ENCODE measurements around the gene SLC30A9.

Gene SLC30A9

DNA sequence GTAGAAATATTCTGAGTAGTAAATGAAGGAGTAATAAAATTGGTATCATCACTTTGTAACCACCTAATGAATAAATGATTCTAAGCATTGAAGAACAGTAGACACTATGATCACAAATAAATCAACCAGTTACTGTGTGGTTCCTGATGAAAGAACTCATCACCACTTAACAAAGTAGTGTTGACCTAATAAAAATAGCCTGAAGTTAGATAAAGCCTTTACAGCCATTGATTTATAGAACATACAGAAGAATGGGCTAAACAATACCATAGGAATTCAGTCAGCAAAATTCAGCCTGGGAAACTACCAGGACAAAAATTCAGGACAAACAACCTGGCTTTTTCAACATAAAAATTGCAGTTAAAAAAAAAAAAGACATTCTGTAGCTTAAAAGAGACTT is 9.0 kb downstream of the SLC30A9 start:
- DNase-seq, result no peak

DNA sequence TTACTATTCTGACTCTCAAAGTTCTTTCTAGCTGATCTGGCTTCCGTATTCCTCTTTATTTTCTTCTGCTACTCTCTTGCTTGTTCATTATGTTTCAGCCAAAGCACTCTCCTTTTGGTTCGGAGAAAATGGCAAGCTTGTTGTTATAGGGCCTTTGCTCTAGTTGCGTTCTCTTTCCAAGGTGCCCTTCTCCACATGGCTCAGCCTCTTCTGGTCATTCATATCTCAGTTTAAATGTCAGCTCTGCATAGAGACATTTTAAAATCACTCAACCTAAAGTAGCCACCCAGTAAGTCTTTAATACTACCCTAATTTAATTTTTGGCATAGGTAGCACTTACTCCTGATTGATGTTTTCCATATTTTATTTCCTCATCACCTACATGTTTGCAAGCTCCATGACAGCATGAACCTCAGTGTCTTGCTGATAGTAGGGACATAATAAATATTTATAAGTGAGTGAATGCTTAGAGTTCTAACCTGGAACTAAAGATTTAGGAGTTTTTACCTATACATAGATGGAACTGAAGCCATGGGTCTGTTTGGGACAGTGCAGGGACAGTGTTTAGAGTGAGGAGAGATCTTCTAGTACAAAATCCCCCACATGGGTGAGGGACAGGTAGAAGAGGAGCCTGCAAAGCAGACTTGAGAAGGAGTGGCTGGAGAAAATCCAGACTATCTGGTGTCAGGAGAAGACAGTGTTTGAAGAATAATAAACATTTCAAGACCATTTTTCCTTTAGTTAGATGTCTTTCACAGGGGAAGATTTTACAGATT is 17.9 kb downstream of the SLC30A9 start:
- DNase-seq, result no peak

DNA sequence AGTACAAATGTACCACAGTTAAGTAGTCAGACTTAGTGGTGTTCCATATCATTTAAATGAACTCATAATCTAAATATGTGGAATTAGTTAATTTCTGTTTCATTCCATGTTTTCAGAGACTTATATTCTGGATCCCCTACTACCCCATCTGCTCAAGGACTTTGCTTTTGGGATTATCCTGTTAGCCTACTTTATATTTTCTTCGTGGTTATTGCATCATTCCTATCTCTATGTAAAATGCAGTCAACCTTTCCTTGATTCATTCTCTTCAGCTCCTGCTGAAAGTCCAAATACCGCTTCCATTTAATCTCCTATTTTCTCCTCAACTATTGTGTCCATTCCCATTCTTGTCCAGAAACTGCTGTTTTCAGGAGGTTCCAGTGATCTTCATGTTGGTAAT is 25.1 kb downstream of the SLC30A9 start:
- DNase-seq, result no peak

DNA sequence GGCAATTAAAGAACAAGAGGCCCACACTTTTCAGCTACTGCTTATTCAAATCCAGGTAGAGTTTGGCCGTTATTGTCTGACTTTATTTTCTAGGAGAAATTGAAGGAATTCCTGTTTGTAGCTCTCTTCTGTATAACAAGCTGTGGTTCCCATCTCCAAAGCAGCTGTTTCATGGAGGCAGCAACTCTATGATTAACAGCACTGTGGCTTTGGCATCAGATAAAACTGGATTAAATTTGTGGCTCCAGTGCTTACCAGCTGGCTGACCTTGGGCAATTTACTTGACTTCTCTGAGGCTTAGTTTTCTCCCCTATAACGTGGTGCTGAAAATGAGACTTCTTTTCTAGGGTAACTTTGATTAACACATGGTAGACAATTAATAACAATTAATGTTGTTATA is 28.1 kb downstream of the SLC30A9 start:
- DNase-seq, result no peak

DNA sequence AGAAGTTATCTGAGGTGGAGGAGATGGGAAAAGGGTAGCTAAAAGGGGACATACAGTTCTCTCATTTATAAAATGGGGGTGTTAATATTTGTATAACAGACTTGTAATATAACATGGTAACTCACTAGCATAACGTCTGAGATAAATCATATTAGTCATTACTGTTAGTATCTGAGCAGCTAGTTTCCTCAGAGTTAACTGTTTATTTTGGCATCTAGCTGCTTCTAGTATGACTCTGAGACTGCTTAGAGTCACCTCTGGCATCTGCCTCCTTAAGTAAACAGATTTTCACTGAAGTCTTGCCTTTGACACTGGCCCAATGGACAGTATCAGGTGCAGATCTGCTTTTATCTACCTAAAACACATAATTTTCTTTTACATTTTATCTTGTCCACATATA is 58.1 kb downstream of the SLC30A9 start:
- no peak for DNase-seq

DNA sequence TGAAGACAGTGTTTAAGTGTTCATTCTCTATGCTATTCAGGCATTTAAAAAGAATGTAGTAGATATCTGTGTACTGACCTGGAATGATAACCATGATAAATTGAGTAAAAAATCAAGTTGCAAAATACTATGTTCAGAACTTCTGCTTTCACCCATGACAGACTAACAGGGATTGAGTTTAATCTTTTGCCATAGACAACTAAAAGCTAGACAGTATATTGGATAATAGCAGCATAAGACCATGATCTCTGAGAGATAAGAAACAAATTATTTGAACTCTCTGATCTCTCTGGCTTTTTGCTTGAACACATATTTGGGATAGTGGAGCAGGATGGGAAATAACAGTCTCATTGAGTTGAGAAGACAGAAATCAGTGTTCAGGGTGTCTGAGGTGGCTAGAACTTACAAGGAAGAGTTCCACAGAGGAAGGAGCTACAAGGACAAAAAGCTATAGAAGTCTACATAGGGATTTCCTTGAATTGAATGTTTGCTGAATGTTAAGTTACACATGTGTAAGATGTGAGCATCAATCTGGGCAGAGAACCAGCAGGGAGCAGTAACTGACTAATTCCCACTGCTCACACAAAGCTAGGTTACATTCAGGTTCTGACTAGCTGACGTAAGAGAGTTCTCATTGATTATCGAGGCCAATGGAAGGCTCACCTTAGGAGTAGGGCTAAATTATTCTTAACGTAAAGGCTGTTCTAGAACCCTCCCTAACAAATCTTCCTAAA is 60.4 kb downstream of the SLC30A9 start:
- DNase-seq, result no peak

DNA sequence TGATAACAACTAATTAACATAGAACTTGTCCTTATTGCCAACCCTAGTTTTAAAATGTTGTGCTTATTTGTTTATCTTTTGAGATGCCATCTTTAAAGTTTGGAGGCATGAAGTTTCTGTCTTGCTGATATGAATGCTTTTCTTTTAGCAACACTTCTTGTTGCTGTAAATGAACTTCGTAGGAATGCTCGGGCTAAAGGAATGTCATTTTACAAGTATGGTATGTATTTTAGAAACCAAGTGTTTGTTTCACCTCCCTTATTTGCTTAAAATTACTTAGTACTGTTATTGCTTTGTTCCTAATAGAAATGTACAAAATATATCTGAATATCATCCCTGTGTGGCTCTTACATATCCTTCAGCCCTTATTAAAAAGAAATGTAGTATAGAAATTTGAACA is 76.1 kb downstream of the SLC30A9 start:
- no peak for DNase-seq

DNA sequence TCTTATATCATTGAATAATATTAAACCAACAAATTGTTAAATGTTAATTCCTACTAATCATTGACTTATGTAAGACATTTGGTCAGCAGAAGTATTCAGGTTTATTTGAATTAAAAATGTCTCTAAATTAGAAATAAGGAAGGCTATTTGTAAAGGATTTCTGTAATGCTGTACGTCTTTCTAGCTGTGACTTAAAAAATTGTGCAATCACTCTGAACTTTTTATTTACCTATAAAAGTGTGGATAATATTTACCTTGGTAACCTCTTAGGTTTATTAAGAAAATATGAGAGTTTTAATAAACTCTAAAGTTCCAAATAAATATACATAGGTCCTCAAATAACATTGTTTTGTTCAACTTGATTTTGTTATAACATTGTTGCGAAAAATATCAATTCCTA is 76.9 kb downstream of the SLC30A9 start:
- DNase-seq, result no peak

DNA sequence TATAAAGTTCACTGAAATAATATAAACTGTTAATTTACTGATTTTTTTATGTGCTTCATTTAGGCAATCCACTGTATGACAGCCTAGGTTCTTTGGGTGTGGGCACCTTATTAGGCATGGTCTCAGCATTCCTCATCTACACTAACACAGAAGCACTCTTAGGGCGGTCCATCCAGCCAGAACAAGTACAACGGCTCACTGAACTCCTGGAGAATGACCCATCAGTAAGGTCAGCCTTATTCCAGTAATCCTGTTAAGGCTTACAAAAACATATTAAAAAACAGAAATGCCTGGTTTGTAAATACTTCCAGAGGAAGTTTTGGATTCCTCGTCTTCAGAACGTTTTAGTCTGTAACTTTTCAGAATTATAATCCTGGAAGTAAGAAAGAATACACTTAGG is 80.1 kb downstream of the SLC30A9 start:
- DNase-seq, result no peak

DNA sequence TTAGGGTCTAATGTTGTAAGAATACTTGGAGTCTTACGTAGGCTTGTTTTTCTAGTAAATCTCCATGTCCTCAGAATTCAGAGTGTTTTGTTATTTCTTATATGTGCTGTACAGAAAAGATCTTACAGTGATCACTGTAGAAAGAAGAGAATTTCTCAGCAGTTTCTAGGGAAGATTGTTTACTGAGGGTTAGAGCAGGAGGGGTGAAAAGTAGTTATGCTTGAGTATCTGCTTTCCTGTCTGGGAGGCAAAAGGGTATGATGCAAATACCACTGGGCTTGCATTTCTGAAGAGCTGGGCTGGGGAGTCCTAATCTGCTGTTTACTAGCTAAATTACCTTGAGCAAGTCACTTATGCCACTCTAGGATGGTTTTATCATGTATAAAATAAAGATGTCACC is 84.0 kb downstream of the SLC30A9 start:
- no peak for DNase-seq

DNA sequence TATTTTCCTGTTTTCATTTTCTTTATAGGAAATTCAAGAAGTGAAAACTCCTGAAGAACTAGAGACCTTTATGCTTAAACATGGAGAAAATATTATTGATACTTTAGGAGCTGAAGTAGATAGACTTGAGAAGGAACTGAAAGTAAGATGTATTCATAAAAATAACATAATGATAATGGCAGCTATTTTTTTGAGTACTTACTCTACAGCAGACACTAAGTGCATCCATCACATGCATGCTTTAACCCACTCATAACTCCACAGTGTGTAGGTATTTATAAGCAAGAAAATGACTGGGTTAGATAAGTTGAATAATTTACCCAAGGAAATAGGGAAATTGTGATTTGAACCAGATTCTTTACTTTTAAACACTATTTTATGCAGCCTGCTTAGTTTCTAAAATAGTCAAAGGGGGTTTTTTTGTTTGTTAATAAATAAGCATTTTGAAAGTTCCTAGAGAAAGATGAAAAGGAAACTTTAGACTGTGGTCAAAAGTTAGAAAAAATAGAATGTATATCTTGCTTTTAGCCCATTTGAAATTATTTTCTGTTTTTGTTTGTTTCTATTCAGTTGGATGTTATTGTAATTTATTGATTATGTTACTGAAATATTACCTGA is 88.0 kb downstream of the SLC30A9 start:
- DNase-seq, result no peak

DNA sequence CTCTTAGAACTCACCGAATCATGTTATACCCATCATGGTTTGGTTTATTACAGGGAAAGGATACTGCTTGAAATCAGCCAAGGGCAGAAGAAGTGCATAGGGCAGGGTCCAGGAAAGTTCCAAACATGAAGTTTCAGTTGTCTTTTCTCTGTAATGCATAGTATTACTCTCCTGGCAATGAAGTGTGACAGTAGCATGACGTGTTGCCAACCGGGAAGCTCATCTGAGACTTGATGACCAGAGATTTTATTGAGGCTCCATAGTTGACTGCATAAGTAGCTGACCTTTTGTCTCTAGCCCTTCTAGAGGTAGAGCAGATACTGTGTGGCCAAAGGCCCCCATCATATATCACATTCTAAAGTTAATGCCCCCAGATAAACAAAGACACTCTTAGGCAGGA is 90.0 kb downstream of the SLC30A9 start:
- no peak for DNase-seq

DNA sequence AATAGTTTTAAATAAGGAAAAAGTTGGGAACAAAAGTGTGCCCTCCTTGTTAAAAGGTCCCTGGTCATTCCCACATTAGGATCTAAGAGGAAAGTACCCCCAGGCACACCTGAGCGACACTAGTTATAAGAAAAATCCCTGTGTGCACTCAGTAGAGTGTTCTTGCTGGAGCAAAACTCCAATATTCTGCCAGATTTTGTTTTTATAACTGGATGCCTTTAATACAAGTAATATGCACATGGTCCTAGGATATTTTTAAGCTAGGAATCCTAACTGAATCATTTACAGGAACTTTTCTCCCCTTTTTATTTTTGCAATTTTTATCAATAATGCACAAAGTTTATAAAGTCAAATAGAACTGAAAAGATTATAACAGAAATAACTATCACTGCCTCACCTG is 93.5 kb downstream of the SLC30A9 start:
- no peak for DNase-seq

DNA sequence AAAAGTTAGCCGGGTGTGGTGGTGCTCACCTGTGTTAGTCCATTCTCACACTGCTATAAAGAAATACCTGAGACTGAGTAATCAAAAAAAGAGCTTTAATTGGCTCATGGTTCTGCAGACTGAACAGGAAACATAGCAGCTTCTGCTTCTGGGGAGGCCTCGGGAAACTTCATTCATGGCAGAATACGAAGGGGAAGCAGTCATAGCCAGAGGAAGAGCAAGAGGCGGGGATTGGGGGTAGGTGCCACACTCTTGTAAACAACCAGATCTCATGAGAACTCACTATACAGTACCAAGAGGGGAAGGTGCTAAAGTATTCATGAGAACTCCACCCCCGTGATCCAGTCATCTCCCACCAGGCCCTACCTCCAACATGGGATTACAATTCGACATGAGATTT is 98.1 kb downstream of the SLC30A9 start:
- no peak for DNase-seq

DNA sequence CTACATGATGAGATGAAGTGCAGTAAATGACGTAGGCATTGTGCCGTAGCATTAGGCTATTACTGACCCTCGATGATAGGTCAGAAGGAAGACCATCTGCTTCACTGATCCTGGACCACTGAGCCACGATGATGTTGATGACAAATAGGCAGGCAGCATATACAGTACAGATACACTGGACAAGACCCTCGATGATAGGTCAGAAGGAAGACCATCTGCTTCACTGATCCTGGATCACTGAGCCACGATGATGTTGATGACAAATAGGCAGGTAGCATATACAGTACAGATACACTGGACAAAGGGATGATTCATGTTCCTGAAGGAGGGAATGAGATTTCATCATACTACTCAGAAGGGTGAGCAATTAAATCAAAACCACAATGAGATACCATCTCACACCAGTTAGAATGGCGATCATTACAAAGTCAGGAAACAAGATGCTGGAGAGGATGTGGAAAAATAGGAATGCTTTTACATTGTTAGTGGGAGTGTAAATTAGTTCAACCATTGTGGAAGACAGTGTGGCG is 111.2 kb downstream of the SLC30A9 start:
- DNase-seq, result no peak

DNA sequence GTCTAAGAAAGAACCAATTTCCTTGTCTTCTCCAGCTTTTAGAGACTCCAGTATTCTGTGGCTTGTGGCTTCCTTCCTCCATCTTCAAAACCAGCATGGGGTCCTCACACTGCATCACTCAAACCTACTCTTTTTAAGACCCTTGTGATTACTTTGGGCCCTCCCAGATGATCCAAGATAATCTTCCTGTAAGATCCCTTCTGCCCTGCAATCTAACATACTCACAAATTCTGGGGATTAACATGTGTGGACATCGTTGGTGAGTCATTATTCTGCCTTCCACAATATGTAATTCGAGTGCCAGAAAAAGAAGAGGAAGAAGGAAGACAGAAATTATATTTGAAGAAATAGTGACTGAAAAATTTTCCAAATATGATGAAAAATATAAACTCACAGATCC is 114.2 kb downstream of the SLC30A9 start:
- no peak for DNase-seq

DNA sequence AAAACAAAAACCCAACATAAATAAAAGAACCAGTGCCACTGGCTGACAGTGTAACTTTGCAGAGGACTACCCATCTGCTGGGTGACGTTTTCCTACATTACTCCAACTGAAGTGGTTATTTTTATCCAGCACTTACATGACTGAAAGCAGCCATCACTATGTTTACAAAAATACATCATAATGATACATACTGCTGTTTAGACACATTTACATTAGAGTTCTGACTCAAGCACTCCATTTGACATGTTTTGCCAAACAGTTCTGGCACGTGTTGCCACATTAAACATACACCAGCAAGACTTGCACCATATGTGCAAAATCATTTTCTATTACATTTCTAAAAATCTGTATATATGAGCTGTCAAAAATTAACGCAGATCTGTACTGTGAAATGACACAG is 122.5 kb downstream of the SLC30A9 start:
- DNase-seq, result no peak

DNA sequence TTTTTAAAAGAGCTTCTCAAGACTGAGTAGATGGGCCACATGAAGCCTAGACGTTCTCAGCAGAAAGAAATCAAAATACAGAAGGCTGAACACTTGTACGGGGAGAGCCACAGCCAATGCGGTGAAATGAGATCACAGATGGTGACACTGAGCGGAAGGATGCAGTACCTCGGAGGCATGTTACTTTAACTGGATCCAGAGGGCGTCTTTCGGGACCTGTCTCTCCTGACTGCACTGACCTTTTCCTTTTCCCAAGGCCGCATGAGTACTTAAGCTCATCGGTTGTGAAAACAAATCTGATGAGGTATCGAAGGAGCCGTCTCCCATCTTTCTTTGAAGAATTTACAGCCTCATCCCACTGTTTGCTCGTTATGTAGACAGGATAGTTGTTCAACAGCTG is 129.6 kb downstream of the SLC30A9 start:
- DNase-seq, result no peak

DNA sequence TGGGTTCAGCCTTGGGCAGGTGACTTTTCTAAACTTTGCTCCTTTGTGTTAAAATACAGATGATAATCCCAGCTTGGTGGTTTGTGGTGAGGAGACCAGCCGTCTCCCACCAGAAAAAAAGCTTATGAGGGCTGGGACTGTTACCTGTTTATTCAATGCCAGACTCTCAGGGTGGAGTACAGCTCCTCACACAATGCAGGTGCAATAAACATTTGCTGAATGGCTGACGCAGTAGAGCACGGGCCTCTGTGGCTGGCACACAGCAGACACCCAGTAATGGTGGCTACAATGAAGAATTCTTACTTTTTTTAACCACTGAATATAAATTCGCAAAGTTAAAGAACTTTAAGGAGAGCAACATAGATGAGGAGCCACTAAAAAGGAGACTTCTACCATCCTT is 131.9 kb downstream of the SLC30A9 start:
- no peak for DNase-seq

DNA sequence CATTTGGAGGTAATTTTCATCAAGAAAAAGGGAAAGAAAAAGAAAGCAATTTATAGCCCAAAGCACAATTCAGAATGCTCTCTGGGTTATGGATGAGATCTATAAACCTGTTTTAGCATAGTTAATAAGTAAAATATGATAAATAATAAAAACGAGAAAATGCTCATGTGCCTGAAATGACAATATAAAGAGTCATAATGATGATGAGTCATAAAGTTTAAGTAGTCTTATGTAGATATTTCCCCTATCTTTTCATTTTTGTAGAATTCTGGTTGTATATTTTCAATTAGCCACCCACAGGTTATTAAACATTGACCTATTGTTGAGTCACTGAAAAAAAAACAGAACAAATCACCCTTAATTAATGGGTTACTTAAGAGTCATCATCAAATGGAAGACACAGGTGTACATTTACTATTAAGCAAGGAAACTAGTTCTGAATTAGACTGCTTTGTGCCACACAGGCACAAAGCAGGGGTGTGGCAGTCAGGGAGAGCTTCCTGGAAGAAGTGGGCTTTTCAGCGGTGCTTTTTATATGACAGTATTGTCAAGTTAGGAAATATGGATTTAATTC is 132.8 kb downstream of the SLC30A9 start:
- no peak for DNase-seq

DNA sequence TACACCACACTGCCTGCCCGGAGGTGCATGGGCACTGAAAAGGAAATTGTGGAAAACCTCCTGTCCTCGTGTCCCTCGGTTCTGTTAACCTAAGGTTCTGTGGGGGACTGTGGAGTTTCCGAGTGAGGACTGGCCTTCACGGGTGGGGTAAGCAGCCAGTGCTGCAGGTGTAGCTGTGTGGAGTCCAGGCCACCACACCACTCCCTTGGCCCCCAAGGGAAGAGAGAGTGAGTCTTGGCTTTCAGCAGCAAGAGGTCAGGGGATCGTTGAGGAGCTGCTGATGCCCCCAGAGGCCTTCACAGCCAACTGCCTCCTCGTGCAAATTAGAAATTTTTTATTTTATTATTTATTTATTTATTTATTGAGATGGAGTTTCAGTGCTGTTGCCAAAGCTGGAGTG is 141.8 kb downstream of the SLC30A9 start:
- no peak for DNase-seq

DNA sequence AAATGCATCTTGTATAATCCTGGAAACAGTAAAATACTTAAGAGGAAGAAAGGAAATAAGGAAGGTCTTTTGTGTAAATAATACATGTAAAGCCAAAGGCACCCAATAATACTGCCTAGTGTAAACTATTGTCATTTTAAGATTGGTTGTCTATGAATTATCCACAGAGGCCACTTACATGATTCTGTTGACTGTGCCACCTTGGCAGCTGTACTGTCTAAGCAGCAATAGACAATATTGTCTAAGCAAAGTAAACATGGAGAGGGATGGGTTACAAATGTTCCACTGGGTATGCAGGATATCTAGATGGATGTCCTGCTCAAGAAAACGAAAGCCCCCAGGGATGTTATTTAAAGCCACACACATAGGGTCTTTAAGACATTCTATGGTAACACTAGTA is 142.7 kb downstream of the SLC30A9 start:
- DNase-seq, result no peak
